Natural killer cell (primary cell): ENCODE measurements around the gene DAZAP2. TPM values are rescaled to one million over a fixed set of nuclear protein-coding genes. Genes with fewer than 3 reads are reported as not detected.

Experiments
- ATAC-seq, 3 donors: fragments of 150-1000 bp in 2 of 3; fragments of 200-7000 bp in 1 of 3; cut with Tn5 transposase; 1 replicate in 1 of 3; 2 replicates in 2 of 3; pipeline ENCODE4 v1.10.0; 2021; ENCODE audit warnings: mild to moderate bottlenecking in 2 of 3, moderate library complexity in 2 of 3
- DNase-seq, 2 donors: peaks; one replicate each; pipeline versions ENCODE4 v3.0.0 to v3.0.0-alpha.2; 2013 to 2021; ENCODE audit warnings: mixed read lengths in 1 of 2
- H3K27ac ChIP-seq: one replicate; pipeline ENCODE4 v1.5.1; 2013; ENCODE audit warnings: mild to moderate bottlenecking, low read length
- H3K27me3 ChIP-seq: one replicate; pipeline ENCODE4 v1.6.1; 2013; ENCODE audit warnings: low read length; ENCODE audit not compliant: control insufficient read depth, insufficient read depth
- H3K36me3 ChIP-seq: one replicate; pipeline ENCODE4 v1.6.1; 2013; ENCODE audit warnings: low read length; ENCODE audit not compliant: control insufficient read depth, insufficient read depth
- H3K4me1 ChIP-seq: one replicate; pipeline ENCODE4 v1.6.1; 2013; ENCODE audit warnings: low read length; ENCODE audit not compliant: control insufficient read depth, insufficient read depth
- H3K4me3 ChIP-seq: one replicate; pipeline ENCODE4 v1.5.1; 2013; ENCODE audit warnings: low read length
- H3K9me3 ChIP-seq: one replicate; pipeline ENCODE4 v1.6.1; 2013; ENCODE audit warnings: low read length; ENCODE audit not compliant: control insufficient read depth, insufficient read depth
- H3K27ac Mint-ChIP-seq, 2 donors: one replicate each; pipeline ENCODE4 v1.8.0; 2022; ENCODE audit warnings: mild to moderate bottlenecking in 2 of 2, mixed read lengths in 2 of 2, moderate library complexity in 1 of 2
- H3K27me3 Mint-ChIP-seq, 2 donors: one replicate each; pipeline ENCODE4 v1.8.0; 2022; ENCODE audit warnings: low read depth in 2 of 2, mixed read lengths in 2 of 2
- H3K36me3 Mint-ChIP-seq: one replicate; pipeline ENCODE4 v1.8.0; 2022; ENCODE audit warnings: mixed read lengths
- H3K4me1 Mint-ChIP-seq, 2 donors: one replicate each; pipeline ENCODE4 v1.8.0; 2022; ENCODE audit warnings: mixed read lengths in 2 of 2
- H3K4me3 Mint-ChIP-seq: one replicate; pipeline ENCODE4 v1.8.0; 2022; ENCODE audit warnings: mild to moderate bottlenecking, moderate library complexity, mixed read lengths
- H3K9me3 Mint-ChIP-seq, 2 donors: one replicate each; pipeline ENCODE4 v1.8.0; 2022; ENCODE audit warnings: mixed read lengths in 2 of 2
- WGBS: methylation state at CpG from one replicate; pipeline ENCODE4 v1.1.7; 2013; ENCODE audit warnings: missing lambda C conversion rate; ENCODE audit not compliant: insufficient coverage; 5-methylcytosine and 5-hydroxymethylcytosine counted together
- intact Hi-C: fragments of 100-400 bp; cut with micrococcal nuclease; formaldehyde crosslinking; loops from one replicate; pipeline ENCODE4 v1.14.2; 2022
- total RNA-seq, 4 donors: library from RNA; stranded (reverse); fragments of 120-200 nt in 1 of 4; gene quantifications; one replicate each; pipeline versions ENCODE4 v1.2.3 to v1.2.4, GENCODE V29; 2013 to 2022
- TF ChIP-seq, protein P1 (sequence below): fragments of 200-600 bp; IDR thresholded peaks from one replicate; pipeline ENCODE4 v1.8.0; 2022; ENCODE audit warnings: antibody characterized with exemption

Gene DAZAP2
- total RNA-seq, 3 donors from 2014 or later (not counting 1 experiment from before 2014, with no cell fraction given): 316 to 350 (median 325) TPM

- H3K4me1 Mint-ChIP-seq: no peaks in the 10 kb centered on the region
- no peaks in the 10 kb centered on the region for H3K9me3 ChIP-seq
- no peaks in the 10 kb centered on the region for H3K36me3 ChIP-seq
- no peak overlapping the region for H3K27ac ChIP-seq
- no peaks in the 10 kb centered on the region for H3K27me3 Mint-ChIP-seq
- no peaks in the 10 kb centered on the region for H3K4me1 ChIP-seq
- 90% methylated on average over 11 of the region's 12 CpGs for WGBS
- no peak for ATAC-seq
- no peak for DNase-seq
- H3K9me3 Mint-ChIP-seq: no peaks in the 10 kb centered on the region
- H3K27ac Mint-ChIP-seq: no peak overlapping the region
- no peak overlapping the region for H3K4me3 ChIP-seq
- no peaks in the 10 kb centered on the region for H3K27me3 ChIP-seq
- TF ChIP-seq, protein P1, sequence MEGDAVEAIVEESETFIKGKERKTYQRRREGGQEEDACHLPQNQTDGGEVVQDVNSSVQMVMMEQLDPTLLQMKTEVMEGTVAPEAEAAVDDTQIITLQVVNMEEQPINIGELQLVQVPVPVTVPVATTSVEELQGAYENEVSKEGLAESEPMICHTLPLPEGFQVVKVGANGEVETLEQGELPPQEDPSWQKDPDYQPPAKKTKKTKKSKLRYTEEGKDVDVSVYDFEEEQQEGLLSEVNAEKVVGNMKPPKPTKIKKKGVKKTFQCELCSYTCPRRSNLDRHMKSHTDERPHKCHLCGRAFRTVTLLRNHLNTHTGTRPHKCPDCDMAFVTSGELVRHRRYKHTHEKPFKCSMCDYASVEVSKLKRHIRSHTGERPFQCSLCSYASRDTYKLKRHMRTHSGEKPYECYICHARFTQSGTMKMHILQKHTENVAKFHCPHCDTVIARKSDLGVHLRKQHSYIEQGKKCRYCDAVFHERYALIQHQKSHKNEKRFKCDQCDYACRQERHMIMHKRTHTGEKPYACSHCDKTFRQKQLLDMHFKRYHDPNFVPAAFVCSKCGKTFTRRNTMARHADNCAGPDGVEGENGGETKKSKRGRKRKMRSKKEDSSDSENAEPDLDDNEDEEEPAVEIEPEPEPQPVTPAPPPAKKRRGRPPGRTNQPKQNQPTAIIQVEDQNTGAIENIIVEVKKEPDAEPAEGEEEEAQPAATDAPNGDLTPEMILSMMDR: no peak
- intact Hi-C loops: no loop called here
- no peak overlapping the region for H3K4me3 Mint-ChIP-seq
- H3K36me3 Mint-ChIP-seq: no peaks in the 10 kb centered on the region
These were observed 46.9 kb upstream of the DAZAP2 start for GRCh38 chr12:51191516-51192283.

GRCh38 chr12:51192284-51192671, 46.3 kb upstream of the DAZAP2 start:
- DNase-seq (no peak), ATAC-seq (no peak)
- WGBS: 92% methylated on average over 5 of the region's 5 CpGs
- Histone ChIP-seq H3K4me1 (no peaks in the 10 kb centered on the region), H3K4me3 (no peak overlapping the region), H3K27ac (no peak overlapping the region), H3K9me3 (no peaks in the 10 kb centered on the region), H3K36me3 (no peaks in the 10 kb centered on the region), H3K27me3 (no peaks in the 10 kb centered on the region)
- intact Hi-C loops: no loop called here
- H3K9me3 Mint-ChIP-seq: no peaks in the 10 kb centered on the region
- H3K4me3 Mint-ChIP-seq: no peak overlapping the region
- H3K4me1 Mint-ChIP-seq: no peaks in the 10 kb centered on the region
- H3K27me3 Mint-ChIP-seq: no peaks in the 10 kb centered on the region
- no peaks in the 10 kb centered on the region for H3K36me3 Mint-ChIP-seq
- no peak overlapping the region for H3K27ac Mint-ChIP-seq
- TF ChIP-seq, protein P1: no peak

DNA sequence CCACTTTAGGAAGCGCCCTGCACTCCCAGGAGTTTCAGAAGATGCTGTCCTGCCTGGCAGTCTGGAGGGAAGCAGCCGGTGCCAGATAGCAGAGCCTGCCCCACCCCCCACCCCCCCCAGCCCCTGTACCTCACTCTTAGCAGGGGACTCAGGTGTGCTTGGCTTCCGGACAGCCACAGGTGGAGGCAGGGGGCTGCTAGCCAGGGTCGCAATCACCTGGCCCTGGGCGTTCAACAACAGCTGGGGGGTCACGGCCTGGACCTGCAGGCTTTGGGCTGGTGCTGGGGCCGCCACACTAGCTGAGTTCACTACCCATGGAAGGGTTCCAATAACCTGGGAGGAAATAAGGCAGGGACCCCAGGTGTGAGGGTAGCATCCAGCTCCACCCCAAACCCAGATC, 42.8 kb upstream of the DAZAP2 start:
- Histone ChIP-seq H3K36me3 (no peaks in the 10 kb centered on the region), H3K4me1 (no peaks in the 10 kb centered on the region), H3K9me3 (no peaks in the 10 kb centered on the region), H3K4me3 (no peak overlapping the region), H3K27ac (no peak overlapping the region), H3K27me3 (no peaks in the 10 kb centered on the region)
- H3K4me3 Mint-ChIP-seq: no peak overlapping the region
- intact Hi-C loops: no loop called here
- ATAC-seq (no peak), DNase-seq (no peak)
- H3K27me3 Mint-ChIP-seq: no peaks in the 10 kb centered on the region
- H3K4me1 Mint-ChIP-seq: no peaks in the 10 kb centered on the region
- whole genome bisulfite sequencing: 94% methylated on average over 7 of the region's 7 CpGs
- no peak overlapping the region for H3K27ac Mint-ChIP-seq
- TF ChIP-seq, protein P1: no peak
- no peaks in the 10 kb centered on the region for H3K36me3 Mint-ChIP-seq
- no peaks in the 10 kb centered on the region for H3K9me3 Mint-ChIP-seq

- ATAC-seq: no peak
- intact Hi-C loops: no loop called here
- TF ChIP-seq, protein P1: no peak
These were observed 42.1 kb upstream of the DAZAP2 start for GRCh38 chr12:51196547-51196946.

More at GRCh38 chr12:51196547-51196946, 42.1 kb upstream of the DAZAP2 start:
- Histone ChIP-seq H3K9me3 (no peaks in the 10 kb centered on the region), H3K36me3 (no peaks in the 10 kb centered on the region), H3K27me3 (no peaks in the 10 kb centered on the region), H3K27ac (no peak overlapping the region), H3K4me1 (no peaks in the 10 kb centered on the region), H3K4me3 (no peak overlapping the region)
- Mint-ChIP-seq H3K4me1 (no peaks in the 10 kb centered on the region), H3K9me3 (no peaks in the 10 kb centered on the region), H3K27me3 (no peaks in the 10 kb centered on the region), H3K4me3 (no peak overlapping the region), H3K27ac (no peak overlapping the region), H3K36me3 (no peaks in the 10 kb centered on the region)
- no peak for DNase-seq
- WGBS: 91% methylated on average over 9 of the region's 9 CpGs
